ENCODE results near the gene TMPRSS11A.

DNA sequence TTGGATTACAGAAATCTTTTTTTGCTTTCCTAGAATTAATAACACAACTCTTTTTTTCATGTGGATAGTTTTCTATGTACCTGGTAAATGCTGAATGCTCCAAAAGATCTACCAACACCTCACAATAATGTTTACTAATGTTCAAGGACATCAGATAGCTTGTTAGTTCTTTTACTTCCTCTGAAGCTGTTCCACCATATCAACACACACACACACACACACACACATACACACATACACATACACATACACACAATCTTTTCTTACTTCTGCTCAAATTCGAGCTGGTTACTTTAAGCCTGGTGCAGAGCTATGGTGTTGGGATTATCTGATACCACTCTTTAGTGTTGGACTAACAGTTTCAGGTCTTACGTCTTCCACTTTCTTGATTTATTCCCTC, 51.2 kb downstream of the TMPRSS11A start:
- TF ChIP-seq, protein P1, sequence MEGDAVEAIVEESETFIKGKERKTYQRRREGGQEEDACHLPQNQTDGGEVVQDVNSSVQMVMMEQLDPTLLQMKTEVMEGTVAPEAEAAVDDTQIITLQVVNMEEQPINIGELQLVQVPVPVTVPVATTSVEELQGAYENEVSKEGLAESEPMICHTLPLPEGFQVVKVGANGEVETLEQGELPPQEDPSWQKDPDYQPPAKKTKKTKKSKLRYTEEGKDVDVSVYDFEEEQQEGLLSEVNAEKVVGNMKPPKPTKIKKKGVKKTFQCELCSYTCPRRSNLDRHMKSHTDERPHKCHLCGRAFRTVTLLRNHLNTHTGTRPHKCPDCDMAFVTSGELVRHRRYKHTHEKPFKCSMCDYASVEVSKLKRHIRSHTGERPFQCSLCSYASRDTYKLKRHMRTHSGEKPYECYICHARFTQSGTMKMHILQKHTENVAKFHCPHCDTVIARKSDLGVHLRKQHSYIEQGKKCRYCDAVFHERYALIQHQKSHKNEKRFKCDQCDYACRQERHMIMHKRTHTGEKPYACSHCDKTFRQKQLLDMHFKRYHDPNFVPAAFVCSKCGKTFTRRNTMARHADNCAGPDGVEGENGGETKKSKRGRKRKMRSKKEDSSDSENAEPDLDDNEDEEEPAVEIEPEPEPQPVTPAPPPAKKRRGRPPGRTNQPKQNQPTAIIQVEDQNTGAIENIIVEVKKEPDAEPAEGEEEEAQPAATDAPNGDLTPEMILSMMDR (IDR thresholded peaks at IDR 0.05) = no peak
- no peak for TF ChIP-seq SIN3A (IDR thresholded peaks at IDR 0.05; ENCODE audit: borderline replicate concordance, insufficient read depth, low read depth, low read length)
- TF ChIP-seq, protein P2, sequence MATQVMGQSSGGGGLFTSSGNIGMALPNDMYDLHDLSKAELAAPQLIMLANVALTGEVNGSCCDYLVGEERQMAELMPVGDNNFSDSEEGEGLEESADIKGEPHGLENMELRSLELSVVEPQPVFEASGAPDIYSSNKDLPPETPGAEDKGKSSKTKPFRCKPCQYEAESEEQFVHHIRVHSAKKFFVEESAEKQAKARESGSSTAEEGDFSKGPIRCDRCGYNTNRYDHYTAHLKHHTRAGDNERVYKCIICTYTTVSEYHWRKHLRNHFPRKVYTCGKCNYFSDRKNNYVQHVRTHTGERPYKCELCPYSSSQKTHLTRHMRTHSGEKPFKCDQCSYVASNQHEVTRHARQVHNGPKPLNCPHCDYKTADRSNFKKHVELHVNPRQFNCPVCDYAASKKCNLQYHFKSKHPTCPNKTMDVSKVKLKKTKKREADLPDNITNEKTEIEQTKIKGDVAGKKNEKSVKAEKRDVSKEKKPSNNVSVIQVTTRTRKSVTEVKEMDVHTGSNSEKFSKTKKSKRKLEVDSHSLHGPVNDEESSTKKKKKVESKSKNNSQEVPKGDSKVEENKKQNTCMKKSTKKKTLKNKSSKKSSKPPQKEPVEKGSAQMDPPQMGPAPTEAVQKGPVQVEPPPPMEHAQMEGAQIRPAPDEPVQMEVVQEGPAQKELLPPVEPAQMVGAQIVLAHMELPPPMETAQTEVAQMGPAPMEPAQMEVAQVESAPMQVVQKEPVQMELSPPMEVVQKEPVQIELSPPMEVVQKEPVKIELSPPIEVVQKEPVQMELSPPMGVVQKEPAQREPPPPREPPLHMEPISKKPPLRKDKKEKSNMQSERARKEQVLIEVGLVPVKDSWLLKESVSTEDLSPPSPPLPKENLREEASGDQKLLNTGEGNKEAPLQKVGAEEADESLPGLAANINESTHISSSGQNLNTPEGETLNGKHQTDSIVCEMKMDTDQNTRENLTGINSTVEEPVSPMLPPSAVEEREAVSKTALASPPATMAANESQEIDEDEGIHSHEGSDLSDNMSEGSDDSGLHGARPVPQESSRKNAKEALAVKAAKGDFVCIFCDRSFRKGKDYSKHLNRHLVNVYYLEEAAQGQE (IDR thresholded peaks at IDR 0.05; ENCODE audit: insufficient read depth in 1 of 2, low read depth in 2 of 2, low read length in 1 of 2) = no peak
